HepG2 (cell line): ENCODE data around the gene BCL6. TPM values are rescaled to one million over a fixed set of nuclear protein-coding genes. Genes with fewer than 3 reads are reported as not detected.

Experiments used
- ARHGAP35 ChIP-seq: sonication (generic); formaldehyde crosslinking; IDR thresholded peaks from 2 replicates; pipeline ENCODE4 v1.9.0; 2022; ENCODE audit warnings: mild to moderate bottlenecking, inconsistent platforms, moderate library complexity, missing genetic modification reagents, borderline replicate concordance
- EZH2 ChIP-seq: conservative IDR thresholded peaks from 2 replicates; pipeline ENCODE4 v1.6.1; 2012; ENCODE audit warnings: mild to moderate bottlenecking, low read depth, low read length, moderate library complexity
- GABPA ChIP-seq, 2 experiments: IDR thresholded peaks; 2 replicates each; pipeline ENCODE4 v1.6.1; 2011 to 2016; ENCODE audit warnings: low read depth in 2 of 2, low read length in 1 of 2, missing biosample characterization in 1 of 2, missing genetic modification characterization in 1 of 2
- GRHL1 ChIP-seq: sonication (generic); formaldehyde crosslinking; conservative IDR thresholded peaks from 2 replicates; pipeline ENCODE4 v1.8.0; 2022; ENCODE audit warnings: missing genetic modification reagents
- HNF1A ChIP-seq, 2 experiments: sonication (generic) in 1 of 2; formaldehyde crosslinking in 1 of 2; IDR thresholded peaks; 2 replicates each; pipeline versions ENCODE4 v1.4.0 to v1.6.1; 2016 to 2020; ENCODE audit warnings: borderline replicate concordance in 1 of 2, low read depth in 1 of 2, mild to moderate bottlenecking in 1 of 2, missing genetic modification reagents in 1 of 2
- MED1 ChIP-seq: sonication (generic); formaldehyde crosslinking; IDR thresholded peaks from 2 replicates; pipeline ENCODE4 v1.4.0; 2020; ENCODE audit warnings: missing genetic modification reagents
- NCOA1 ChIP-seq: sonication (generic); formaldehyde crosslinking; IDR thresholded peaks from 2 replicates; pipeline ENCODE4 v1.9.0; 2021; ENCODE audit warnings: missing genetic modification reagents
- NR1H2 ChIP-seq: sonication (generic); formaldehyde crosslinking; IDR thresholded peaks from 2 replicates; pipeline ENCODE4 v1.8.1; 2022; ENCODE audit warnings: low read depth, missing genetic modification reagents, borderline replicate concordance
- SIX1 ChIP-seq: sonication (generic); formaldehyde crosslinking; IDR thresholded peaks from 2 replicates; pipeline ENCODE4 v1.4.0; 2020; ENCODE audit warnings: missing genetic modification reagents, borderline replicate concordance
- STAT6 ChIP-seq: sonication (generic); formaldehyde crosslinking; IDR thresholded peaks from 2 replicates; pipeline ENCODE4 v1.4.0; 2020; ENCODE audit warnings: missing genetic modification reagents, mild to moderate bottlenecking, borderline replicate concordance
- TGIF2 ChIP-seq: IDR thresholded peaks from 2 replicates; pipeline ENCODE4 v1.6.1; 2016; ENCODE audit warnings: control low read depth, missing compliant biosample characterization
- ZKSCAN5 ChIP-seq: sonication (generic); formaldehyde crosslinking; IDR thresholded peaks from 2 replicates; pipeline ENCODE4 v1.5.1; 2020; ENCODE audit warnings: mild to moderate bottlenecking, missing genetic modification reagents
- ZNF230 ChIP-seq: sonication (generic); formaldehyde crosslinking; IDR thresholded peaks from 2 replicates; pipeline ENCODE4 v1.4.0; 2020; ENCODE audit warnings: mild to moderate bottlenecking, missing genetic modification reagents
- ZNF335 ChIP-seq: sonication (generic); formaldehyde crosslinking; IDR thresholded peaks from 2 replicates; pipeline ENCODE4 v1.4.0; 2020; ENCODE audit warnings: missing genetic modification reagents
- ZNF431 ChIP-seq: sonication (generic); formaldehyde crosslinking; IDR thresholded peaks from 2 replicates; pipeline ENCODE4 v1.9.0; 2022; ENCODE audit warnings: missing genetic modification reagents, low read depth, mild to moderate bottlenecking, borderline replicate concordance
- ZNF441 ChIP-seq: sonication (generic); formaldehyde crosslinking; IDR thresholded peaks from 2 replicates; pipeline ENCODE4 v1.7.0; 2021; ENCODE audit warnings: missing genetic modification reagents, borderline replicate concordance
- ZNF598 ChIP-seq: sonication (generic); formaldehyde crosslinking; IDR thresholded peaks from 2 replicates; pipeline ENCODE4 v1.5.1; 2020; ENCODE audit warnings: mild to moderate bottlenecking, missing genetic modification reagents, borderline replicate concordance
- ZNF605 ChIP-seq: sonication (generic); formaldehyde crosslinking; IDR thresholded peaks from 2 replicates; pipeline ENCODE4 v1.8.0; 2022; ENCODE audit warnings: mild to moderate bottlenecking, missing genetic modification reagents
- ZNF766 ChIP-seq: sonication (generic); formaldehyde crosslinking; IDR thresholded peaks from 2 replicates; pipeline ENCODE4 v1.5.0; 2020; ENCODE audit warnings: missing genetic modification reagents, borderline replicate concordance
- polyA plus RNA-seq, 8 experiments: library from polyadenylated mRNA; depleted of rRNA in 3 of 8; stranded (reverse) in 7 of 8; unstranded in 1 of 8; fragments of >200 nt; fragmentation: Illumina TruSeq in 4 of 8; extraction: Trizol in 4 of 8; gene quantifications; 2 replicates each; pipeline versions ENCODE4 v1.2.1 to v1.2.3, GENCODE V29; 2011 to 2016; ENCODE audit warnings: low read depth in 4 of 8, missing spikeins in 1 of 8, mixed read lengths in 1 of 8; ENCODE audit not compliant: insufficient read depth in 1 of 8
- total RNA-seq, 5 experiments: library from RNA; depleted of rRNA; stranded (reverse); fragments of >200 nt; fragmentation: Illumina TruSeq; extraction: Trizol; gene quantifications; 2 replicates each; pipeline ENCODE4 v1.2.3, GENCODE V29; 2016; ENCODE audit warnings: low read depth in 1 of 5

BCL6 gene
- total and polyA plus RNA-seq, 2 of the 13 experiments (the other 11 are each of a cell fraction or from before 2014, with no cell fraction given): 21.2 to 53.7 TPM

GRCh38 chr3:187741403-187742350 lies 3.6 kb downstream of the BCL6 start (continued):
- TF ChIP-seq HNF1A (IDR thresholded peaks at IDR 0.05; ENCODE audit: low read depth): no peak
- TF ChIP-seq HNF1A (CRISPR knock-in tag; IDR thresholded peaks at IDR 0.05; ENCODE audit: borderline replicate concordance): 0 out of 2 replicates have a peak, but pooled peaks have one; percentile 24
- TF ChIP-seq EZH2: no peak
- TF ChIP-seq GRHL1 (CRISPR knock-in tag): no peak
- no peak; the same call in 1 of the 2 replicates for TF ChIP-seq MED1 (CRISPR knock-in tag)
- no peak for TF ChIP-seq ZKSCAN5 (CRISPR knock-in tag)
- TF ChIP-seq STAT6: no peak
- TF ChIP-seq ZNF441 (CRISPR knock-in tag): no peak
- TF ChIP-seq ZNF605: no peak
- TF ChIP-seq ZNF335: no peak
- no peak for TF ChIP-seq ARHGAP35
- TF ChIP-seq NR1H2: no peak
- no peak for TF ChIP-seq ZNF766 (CRISPR knock-in tag)
- 0 out of 2 replicates have a peak, but pooled peaks have one; percentile 14 for TF ChIP-seq SIX1
- no peak; the same call in 1 of the 2 replicates for TF ChIP-seq ZNF598 (CRISPR knock-in tag)
- TF ChIP-seq ZNF230 (CRISPR knock-in tag): 0 out of 2 replicates have a peak, but pooled peaks have one; percentile 71
- TF ChIP-seq NCOA1 (CRISPR knock-in tag): peak; percentile 79; the same call in 1 of the 2 replicates
- TF ChIP-seq TGIF2 (CRISPR knock-in tag): peak; percentile 39; the same call in 1 of the 2 replicates
- no peak for TF ChIP-seq ZNF431 (CRISPR knock-in tag)
- TF ChIP-seq GABPA (IDR thresholded peaks at IDR 0.05; ENCODE audit: low read depth, low read length): no peak
- no peak for TF ChIP-seq GABPA (CRISPR knock-in tag; IDR thresholded peaks at IDR 0.05; ENCODE audit: low read depth)
